HG03378 (cell line): ENCODE results near the gene SLC22A15.
"Not testable (repeated sequence)": the region's sequence is repeated elsewhere in the genome, so short reads cannot be mapped to it uniquely, and the experiment has no call there.

Experiments used
- ATAC-seq: cut with Tn5 transposase; IDR thresholded peaks from one replicate; pipeline ENCODE4 v1.9.1; 2021; ENCODE audit warnings: mild to moderate bottlenecking, moderate library complexity; ENCODE audit not compliant: unreplicated experiment

SLC22A15 gene

DNA sequence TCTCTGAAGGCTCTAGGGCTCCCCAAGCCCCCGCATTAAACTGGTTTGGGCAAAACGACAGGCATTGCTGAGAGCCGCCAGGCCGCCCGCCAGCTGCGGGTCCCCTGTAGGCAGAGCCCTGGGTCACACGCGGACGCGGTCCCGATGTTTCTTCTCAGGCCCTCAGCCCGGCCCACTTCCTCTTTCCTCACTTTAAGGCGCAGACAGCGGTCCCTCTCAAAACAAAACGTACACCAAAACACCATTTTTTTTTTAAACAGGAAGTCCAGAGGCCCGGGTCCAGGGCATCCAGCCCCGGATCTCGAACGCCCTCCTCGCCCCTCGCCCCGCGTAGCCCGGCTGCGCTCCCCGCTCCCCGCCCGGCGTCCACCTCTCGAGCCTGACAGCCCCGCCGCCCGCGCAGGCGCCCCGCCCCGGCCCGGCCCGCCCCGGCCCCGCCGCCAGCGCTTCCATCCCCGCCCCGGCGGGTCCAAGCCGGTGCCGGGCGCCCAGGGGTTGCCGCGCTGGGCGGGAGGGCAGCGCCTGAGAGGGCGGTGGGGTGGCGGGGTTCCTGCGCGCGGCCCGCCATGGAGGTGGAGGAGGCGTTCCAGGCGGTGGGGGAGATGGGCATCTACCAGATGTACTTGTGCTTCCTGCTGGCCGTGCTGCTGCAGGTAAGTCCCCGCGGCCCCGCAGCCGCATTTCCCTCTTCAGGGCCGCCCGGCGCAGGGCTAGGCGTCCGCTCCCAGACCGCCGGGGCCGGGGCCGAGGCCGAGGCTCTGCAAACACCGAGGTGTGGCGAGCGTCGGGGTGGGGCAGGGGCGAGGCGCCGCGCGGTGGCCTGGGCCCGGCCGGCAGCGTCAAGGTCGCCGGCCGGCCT lies at the start of gene SLC22A15:
TSS of gene SLC22A15 (plus strand) at position 452 of the 859 bp plus-strand sequence. CDS start at position 567, 115 bp downstream.
- peak; percentile 72 for ATAC-seq

DNA sequence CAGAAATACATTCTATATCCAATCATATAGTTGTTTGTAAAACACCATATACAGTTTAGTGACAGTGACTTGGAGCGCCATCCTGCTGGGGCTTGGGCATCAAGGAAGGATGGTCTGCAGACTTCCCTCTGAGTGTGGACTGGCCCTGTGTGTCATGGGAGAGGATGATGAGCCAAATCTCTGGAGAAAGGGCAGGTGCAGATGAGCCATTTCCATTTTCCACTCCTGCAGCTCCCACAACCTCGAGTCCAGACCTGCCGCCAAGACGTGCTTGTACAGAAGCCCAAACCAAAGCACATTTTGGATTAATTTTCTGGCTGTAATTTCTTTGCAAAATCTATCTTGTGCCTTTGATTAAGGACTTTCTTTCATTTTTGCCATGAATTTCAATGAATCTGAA lies 48.3 kb upstream of the SLC22A15 start:
- no peak for ATAC-seq

DNA sequence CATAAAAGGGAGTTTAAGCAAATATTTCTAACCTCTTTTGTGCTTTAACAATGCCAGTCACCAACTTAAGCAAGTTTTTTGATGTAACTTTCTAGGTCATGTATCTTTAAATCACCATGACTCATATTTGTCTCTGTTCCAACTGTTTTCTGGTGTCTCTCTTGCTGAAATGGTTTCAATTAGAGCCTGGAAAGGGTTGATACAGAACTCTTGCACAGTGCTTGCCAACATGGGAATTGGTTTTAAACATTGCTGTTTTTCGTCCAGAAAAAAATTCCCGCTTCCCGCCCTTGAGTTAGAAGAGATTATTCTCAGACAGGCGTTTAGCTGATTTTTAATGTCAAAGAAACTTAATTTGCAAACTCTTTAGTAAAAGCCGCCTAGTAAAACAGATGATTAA lies 46.4 kb upstream of the SLC22A15 start:
- no peak for ATAC-seq

DNA sequence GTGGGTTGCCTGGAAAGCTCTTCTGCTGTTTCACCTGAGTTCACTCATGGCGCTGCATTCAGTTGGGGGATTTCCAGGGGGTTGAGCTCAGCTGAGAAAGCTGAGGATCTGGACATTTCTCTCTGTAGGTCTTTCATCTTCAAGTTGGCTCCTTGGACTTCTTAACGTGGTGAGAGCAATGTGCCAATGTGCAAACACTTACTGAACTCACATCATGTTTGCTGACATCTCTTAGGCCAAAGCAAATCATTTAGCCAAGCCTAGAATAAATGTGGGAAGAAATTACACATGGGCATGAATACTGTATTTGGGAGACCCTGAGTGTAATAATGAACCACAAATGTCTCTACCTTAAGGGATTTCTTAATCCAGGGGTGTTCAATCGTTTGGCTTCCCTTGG lies 42.7 kb upstream of the SLC22A15 start:
- ATAC-seq, result no peak

DNA sequence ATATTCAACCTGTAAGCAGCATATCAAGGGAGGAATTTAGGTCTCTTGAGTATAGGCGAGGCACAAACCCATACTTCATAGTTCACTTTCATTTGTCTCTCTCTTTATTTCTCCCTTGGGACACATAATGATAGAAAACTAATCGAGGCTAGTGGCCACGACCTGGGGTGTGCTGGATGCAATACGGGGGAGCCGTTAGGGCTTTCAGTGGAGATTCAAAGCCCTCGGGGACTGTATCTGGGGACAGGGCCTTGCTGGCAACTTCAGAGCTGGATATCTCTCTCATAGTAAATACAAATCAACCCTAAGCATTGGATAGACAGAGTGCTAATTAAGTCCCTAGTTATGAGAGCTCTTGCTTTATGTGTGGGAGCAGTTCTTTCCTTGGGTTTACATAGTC lies 36.9 kb upstream of the SLC22A15 start:
- ATAC-seq, result no peak

DNA sequence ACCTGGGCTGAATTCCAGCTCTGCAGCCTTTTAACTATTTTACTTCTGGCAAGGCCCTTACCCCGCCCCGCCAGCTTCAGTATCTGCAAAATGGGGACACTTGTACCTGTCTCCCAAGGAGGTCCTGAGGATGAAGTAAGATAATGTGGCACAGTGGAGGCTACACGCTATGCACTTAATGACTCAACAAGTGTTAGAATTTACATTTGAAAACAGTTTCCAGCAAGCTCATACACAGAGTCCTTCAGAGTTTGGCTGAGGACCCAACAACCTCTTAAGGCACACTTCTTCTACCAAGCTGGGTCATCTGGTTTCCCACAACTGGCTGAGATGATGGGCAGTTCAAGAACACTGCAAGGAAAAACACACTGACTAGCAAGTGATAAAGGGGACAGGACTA lies 30.2 kb upstream of the SLC22A15 start:
- no peak for ATAC-seq

DNA sequence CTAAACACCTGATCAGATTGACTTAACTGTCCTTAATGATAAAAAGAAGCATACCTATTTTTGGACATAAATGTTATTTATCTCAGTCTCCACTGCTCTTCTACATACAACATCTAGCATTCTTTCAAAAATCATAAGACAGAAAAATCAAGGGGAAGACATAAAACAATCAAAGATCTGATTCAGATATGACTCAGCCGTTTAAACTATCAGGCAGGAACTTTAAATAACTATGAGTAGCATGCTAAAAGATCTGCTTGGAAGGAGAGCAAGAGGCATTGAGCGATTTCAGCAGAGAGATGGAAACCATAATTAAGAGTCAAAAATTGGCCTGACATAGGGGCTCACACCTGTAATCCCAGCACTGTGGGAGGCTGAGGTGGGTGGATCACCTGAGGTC lies 27.2 kb upstream of the SLC22A15 start:
- ATAC-seq, result no peak

DNA sequence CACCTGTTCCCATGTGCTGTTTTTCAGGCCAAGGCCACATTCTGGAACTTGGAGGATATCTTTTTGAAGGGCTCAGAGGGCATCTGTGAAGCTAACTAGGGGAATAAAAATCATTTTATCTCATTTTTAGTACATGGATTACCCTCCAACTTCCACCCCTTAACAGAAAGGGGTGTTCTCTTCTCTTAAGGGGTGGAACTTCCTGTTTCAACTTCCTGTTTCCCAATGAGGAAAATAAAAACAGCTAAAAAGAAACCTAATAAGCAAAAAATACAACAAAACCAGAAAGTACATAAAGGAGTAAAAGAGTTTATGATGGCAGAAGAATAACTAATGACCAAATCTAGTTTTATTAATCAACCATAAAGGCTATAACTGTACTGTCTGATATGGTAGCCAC lies 24.8 kb upstream of the SLC22A15 start:
- no peak for ATAC-seq

DNA sequence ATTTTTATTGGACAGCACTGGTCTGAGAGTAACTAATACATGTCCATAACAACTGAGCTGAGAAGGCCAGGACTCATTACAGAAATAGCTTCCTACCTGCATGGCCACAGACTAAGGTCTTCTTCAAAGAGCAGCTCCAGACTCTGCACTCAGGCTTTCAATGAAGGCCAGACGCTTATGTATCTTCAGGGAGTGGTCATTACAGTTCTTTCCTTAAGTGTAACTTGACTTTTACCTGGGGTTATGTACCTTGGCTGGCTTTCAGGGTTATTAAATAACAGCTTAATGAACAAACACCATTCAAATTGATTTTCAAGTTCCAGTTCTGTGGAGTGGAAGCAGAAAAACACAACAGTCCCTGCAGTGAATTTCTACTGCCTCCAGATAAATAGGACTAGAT lies 23.8 kb upstream of the SLC22A15 start:
- no peak for ATAC-seq

DNA sequence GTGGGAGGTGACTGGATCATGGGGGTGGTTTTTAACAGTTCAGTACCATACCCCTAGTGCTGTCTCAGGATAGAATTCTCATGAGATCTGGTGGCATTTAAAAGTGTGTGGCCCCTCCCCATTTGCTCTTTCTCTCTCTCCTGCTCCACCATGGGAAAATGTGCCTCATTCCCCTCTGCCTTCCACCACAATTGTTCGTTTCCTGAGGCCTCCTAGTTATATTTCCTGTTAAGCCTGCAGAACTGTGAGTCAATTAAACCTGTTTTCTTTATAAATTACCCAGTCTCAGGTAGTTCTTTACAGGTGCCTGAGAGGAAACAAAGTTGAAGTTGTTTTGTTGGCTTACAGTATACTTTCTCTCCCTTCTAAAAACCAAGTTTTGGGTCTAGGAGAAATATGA lies 23.1 kb upstream of the SLC22A15 start:
- ATAC-seq, result no peak

DNA sequence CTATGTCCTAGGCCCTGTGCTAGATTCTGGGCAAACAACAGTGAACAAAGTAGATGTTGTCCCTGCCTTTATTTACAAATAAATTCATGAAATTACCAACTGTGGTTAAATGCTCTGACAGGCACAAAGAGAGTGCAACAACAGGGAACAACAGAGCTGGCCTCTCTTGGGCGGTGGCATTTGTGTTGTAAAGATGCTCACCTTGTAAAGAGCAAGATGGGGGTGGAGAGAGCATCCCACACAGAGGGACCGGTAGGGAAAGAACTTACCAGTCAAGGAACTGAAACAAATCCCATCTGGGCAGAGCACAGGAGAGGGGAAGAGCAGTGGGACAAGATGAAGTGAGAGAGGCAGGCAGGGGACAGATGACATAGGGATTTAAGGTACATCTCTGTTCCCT lies 21.6 kb upstream of the SLC22A15 start:
- no peak for ATAC-seq

DNA sequence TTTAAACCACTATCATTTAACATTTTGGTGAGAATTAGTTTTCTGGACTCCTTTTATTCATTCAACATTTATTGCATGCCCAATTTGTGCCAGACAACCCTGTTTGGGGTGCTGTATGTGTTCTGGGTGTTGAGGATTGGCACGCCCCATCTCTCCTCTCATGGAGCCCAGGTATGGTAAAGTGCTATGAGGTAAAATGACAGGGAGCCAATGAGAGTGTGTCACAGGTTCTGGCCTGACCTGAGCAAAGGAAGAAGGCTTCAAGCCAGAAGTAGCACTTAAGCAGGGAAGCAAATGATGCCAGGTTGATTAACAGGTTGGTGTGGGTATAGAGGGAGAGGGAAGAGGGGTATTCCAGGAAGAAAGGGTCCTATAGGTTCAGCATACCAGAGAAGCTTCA lies 21.1 kb upstream of the SLC22A15 start:
- no peak for ATAC-seq

DNA sequence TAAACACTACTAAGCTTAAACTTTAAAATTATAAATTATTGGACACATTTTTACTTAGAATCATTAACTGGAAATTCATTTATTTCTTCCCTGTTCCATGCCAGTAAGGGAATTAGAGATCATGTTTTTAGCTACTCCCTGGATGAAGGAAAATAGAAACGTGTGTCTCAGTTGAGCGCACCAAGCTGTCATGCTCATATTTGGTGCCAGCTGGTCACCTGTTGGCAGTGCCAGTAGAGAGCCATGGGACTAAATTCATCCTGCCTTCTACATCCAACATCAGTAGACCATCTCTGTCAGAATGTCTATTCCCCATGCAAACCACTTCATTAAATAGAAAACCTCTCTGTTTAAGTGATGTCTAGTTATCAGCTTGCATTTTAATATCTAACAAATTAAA lies 17.4 kb upstream of the SLC22A15 start:
- no peak for ATAC-seq

DNA sequence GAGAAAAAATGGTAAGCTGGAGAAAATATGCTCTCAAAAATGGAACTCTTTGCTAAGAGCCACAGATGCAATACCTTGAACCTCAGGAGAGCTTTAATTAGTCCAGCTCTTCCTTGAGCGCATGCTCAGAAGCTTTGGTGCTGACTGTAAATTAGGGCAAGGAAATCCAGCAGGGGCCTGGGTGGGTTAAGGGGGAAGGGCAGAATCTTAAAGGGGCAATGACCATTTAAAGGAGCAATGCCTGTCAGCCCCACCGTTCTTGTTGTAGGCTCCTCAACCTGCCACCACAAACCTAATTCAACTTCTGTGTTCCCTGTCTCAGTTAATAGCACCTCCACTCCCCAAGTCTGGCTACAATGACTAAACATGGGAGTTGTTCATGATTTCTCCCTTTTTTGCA lies 6.8 kb upstream of the SLC22A15 start:
- no peak for ATAC-seq

DNA sequence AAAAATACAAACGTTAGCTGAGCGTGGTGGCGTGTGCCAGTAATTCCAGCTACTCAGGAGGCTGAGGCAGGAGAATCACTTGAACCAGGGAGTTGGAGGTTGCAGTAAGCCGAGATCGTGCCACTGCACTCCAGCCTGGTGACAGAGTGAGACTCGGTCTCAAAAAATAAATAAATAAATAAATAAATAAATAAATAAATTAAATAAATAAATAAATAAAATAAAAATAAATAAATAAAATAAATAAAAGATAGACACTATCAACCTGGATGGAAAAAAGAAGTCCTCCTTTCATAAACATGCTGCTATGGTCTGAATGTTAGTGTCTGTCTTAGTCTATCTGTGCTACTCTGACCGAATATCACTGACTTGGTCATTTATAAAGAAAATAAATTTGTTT lies 4.5 kb upstream of the SLC22A15 start:
- ATAC-seq, result not testable (repeated sequence)

DNA sequence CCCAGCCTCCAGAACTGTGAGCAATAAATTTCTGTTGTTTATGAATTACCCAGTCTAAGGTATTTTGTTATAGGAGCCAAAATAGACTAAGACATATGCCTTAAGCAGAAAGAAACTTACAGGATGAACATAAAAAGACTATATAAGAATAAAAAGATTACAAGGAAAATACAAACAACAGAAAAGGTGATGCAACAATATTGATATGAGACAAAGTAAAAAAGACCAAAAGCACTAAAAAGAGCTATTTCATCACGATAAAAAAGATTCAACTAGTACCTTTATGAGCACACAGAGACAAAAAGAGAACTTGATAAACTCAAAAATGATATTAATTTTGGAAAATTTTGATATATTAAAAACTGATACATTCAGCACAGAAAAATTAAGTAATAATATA lies 3.2 kb upstream of the SLC22A15 start:
- no peak for ATAC-seq

DNA sequence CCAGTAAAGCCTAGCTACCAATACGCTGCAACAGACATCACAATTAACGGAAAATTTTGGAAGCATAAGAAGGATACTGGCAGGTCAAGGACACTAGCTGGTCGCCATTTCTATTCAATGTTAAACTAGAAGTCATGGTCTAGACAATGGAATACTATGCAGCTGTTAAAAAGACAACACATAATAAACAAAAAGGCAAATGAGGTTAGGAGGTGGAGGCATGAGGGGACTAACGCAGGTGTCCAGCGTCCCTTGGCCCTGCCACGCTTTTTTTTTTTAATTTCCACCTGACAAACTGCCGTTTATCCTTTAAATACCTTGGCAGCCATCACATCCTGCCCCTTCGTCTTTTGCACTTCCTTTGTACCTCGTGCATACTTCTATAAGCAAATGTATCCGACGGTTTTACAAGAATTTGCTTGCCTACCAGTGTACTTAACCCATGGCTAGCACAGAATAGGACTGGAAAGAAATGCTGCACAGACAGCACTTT lies 698 bp upstream of the SLC22A15 start:
- ATAC-seq, result no peak

DNA sequence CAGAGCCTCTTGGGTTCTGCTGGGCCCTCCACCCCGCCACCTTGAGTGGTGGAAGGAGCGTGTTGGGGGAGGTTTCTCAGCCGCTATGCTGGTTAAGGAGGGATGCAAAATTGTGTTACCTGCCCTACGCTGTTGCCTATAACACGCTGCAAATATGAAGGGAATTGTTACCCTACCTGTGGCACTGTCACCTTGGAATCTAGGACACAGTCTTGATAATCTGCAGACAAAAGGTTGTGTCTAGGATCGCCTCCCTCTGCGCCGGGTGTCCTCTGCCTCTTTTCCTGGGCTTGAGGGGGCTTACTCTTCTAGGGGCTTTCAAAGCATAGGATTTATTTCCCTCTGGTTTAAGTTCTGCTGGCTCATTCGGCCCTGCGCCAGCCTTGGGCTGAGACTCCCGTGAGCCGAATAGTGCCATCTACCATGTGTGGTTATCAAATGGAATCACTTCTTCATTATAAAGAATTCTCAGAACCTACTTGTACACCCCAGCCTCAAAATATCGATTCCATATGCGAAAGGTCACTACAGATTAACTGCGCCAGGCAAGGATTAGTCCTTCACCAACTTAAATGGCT lies 697 bp downstream of the SLC22A15 start:
- ATAC-seq, result no peak

DNA sequence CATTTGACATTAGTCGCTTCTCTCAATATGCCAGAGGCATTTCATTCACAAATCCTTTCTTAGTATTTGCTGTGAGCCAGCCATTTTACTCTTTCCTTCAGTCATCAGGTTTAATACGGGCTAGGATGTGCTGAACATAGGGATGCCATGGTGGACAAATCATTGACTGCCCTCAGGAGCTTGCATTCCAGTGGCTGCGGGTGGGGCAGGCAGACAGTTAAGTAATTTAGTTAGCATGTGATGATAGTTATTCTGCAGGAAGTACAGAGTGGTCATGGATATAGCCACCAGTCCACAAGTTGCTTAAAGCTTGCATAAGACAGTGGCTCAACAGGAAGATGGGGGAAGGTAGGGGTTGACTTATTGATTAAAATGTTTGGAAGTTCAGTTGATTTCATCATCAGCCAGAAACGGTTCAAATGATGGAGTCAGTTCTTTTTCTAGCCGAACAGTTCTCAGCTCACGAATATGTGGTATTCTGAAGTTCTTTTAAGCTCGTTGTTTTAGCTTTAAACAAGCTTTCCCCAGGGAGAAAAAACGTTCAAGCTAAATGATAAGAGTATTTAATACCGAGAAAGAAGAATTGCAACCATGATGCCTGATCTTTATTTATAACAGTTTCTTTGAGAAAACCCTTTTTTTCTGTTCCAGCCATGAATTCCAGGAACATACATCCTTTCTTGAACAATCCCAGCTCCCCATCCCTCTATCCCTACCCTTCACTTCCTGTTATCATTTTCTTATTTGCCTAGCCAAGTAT lies 1.4 kb downstream of the SLC22A15 start:
- ATAC-seq, result no peak

DNA sequence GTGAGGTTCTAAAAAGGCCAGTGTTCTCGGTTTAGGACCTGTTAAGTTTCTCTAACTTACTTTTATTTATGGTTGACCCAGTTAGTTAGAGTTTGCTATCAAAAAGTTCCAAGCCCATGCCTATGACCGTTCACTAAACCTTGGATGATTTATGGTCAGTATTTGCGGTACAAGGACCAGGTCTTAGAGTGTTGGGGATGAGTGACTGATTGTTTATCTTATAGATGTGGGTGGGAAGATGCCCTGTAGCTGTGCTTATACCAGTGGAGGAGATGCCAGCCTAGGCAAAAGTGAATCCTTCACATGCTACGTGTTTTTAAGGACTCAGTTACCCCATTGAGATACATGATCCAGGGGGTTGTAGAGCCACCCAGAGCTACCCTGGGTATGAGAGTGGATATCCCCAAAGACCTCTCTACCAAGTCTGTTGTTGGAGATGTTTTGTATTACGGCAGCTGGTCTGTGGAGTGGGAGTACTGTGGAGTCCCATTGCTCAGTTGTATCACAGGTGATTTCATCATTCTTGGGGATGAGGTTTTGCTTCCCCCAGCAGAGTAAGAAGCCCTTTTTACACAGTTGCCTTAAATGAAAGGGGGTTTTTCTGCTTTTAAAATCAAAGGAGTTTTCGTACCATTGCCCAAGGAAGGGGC lies 2.1 kb downstream of the SLC22A15 start:
- ATAC-seq, result no peak

DNA sequence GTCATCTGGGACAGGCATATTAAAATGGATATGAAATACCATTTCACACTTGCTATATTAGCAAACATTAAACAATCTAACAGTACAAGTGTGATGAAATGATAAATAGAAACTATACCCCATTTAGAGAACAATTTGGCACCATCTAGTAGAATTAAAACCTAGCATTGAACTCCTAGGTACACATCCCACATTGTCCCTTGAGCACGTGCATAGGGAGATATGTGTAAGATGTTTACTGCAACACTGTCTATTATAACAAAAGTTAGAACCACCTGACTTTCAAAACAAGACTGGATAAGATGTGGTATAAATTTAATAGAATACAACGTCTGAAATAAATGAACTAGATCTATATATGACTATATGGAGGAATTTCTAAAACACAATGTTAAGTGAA lies 3.8 kb downstream of the SLC22A15 start:
- ATAC-seq, result no peak
